MM.1S (cell line): ENCODE results near the gene NET1.

Experiments
- CTCF ChIP-seq: fragments of 300-600 bp; sonication (generic); IDR thresholded peaks from 2 replicates; pipeline ENCODE4 v1.5.1; 2016; ENCODE audit warnings: antibody characterized with exemption, low read length, mixed read lengths
- EZH2 ChIP-seq: fragments of 300-600 bp; sonication (generic); optimal IDR thresholded peaks from 2 replicates; pipeline ENCODE3; 2017; ENCODE audit warnings: low read depth, mild to moderate bottlenecking, antibody characterized with exemption, low read length, mixed read lengths
- EZH2phosphoT487 ChIP-seq: fragments of 300-600 bp; sonication (generic); IDR thresholded peaks from 2 replicates; pipeline ENCODE4 v1.6.1; 2018; ENCODE audit warnings: antibody characterized with exemption, low read length

- TF ChIP-seq CTCF (no peak), EZH2 (no peak), EZH2phosphoT487 (no peak)
Measured at GRCh38 chr10:5504146-5505072, 92.1 kb downstream of the NET1 start.
